Trophoblast cell (in vitro differentiated cells and primary cell): ENCODE results near the gene NOX5.

Source experiments
- DNase-seq, 2 donors: peaks; one replicate each; pipeline ENCODE4 v3.0.0-alpha.2; 2016
- H2AFZ ChIP-seq: 2 replicates; pipeline ENCODE4 v1.6.1; 2013; ENCODE audit warnings: low read length, moderate library complexity, mild to moderate bottlenecking; ENCODE audit not compliant: insufficient read depth, poor library complexity
- H2AK5ac ChIP-seq: 2 replicates; pipeline ENCODE4 v1.6.1; 2013; ENCODE audit warnings: mild to moderate bottlenecking, low read length
- H2BK120ac ChIP-seq: 2 replicates; pipeline ENCODE4 v1.6.1; 2013; ENCODE audit warnings: low read length, mild to moderate bottlenecking, moderate library complexity; ENCODE audit not compliant: insufficient read depth, poor library complexity
- H2BK12ac ChIP-seq: 2 replicates; pipeline ENCODE4 v1.6.1; 2013; ENCODE audit warnings: mild to moderate bottlenecking, low read length, moderate library complexity
- H2BK5ac ChIP-seq: 2 replicates; pipeline ENCODE4 v1.6.1; 2013; ENCODE audit warnings: low read length, low read depth, moderate library complexity, mild to moderate bottlenecking; ENCODE audit not compliant: poor library complexity
- H3K14ac ChIP-seq: 2 replicates; pipeline ENCODE4 v1.6.1; 2013; ENCODE audit warnings: mild to moderate bottlenecking, low read length
- H3K18ac ChIP-seq: 2 replicates; pipeline ENCODE4 v1.6.1; 2013; ENCODE audit warnings: mild to moderate bottlenecking, low read length
- H3K23ac ChIP-seq: 2 replicates; pipeline ENCODE4 v1.6.1; 2013; ENCODE audit warnings: low read length
- H3K27ac ChIP-seq: 2 replicates; pipeline ENCODE4 v1.5.1; 2013; ENCODE audit warnings: low read depth, mild to moderate bottlenecking, inconsistent platforms, low read length, moderate library complexity
- H3K27me3 ChIP-seq: 2 replicates; pipeline ENCODE4 v1.6.1; 2013; ENCODE audit warnings: inconsistent platforms, mild to moderate bottlenecking, low read length, moderate library complexity; ENCODE audit not compliant: insufficient read depth
- H3K36me3 ChIP-seq, 2 experiments: 1 replicate in 1 of 2; 2 replicates in 1 of 2; pipeline ENCODE4 v1.6.1; 2013; ENCODE audit warnings: low read length in 2 of 2, mild to moderate bottlenecking in 2 of 2, moderate library complexity in 1 of 2; ENCODE audit not compliant: insufficient read depth in 2 of 2, control insufficient read depth in 1 of 2
- H3K4ac ChIP-seq: 2 replicates; pipeline ENCODE4 v1.6.1; 2013; ENCODE audit warnings: low read depth, mild to moderate bottlenecking, low read length, moderate library complexity
- H3K4me1 ChIP-seq, 2 experiments: 1 replicate in 1 of 2; 2 replicates in 1 of 2; pipeline ENCODE4 v1.6.1; 2013; ENCODE audit warnings: low read length in 2 of 2, mild to moderate bottlenecking in 2 of 2, moderate library complexity in 1 of 2; ENCODE audit not compliant: insufficient read depth in 2 of 2, control insufficient read depth in 1 of 2
- H3K4me2 ChIP-seq: 2 replicates; pipeline ENCODE4 v1.6.1; 2013; ENCODE audit warnings: inconsistent platforms, mild to moderate bottlenecking, low read length, moderate library complexity
- H3K4me3 ChIP-seq: 2 replicates; pipeline ENCODE4 v1.5.1; 2013; ENCODE audit warnings: mild to moderate bottlenecking, low read depth, low read length, inconsistent platforms
- H3K79me1 ChIP-seq: one replicate; pipeline ENCODE4 v1.6.1; 2013; ENCODE audit warnings: low read length
- H3K79me2 ChIP-seq: 2 replicates; pipeline ENCODE4 v1.6.1; 2013; ENCODE audit warnings: low read length, mild to moderate bottlenecking; ENCODE audit not compliant: control insufficient read depth, insufficient read depth, poor library complexity
- H3K9ac ChIP-seq: 2 replicates; pipeline ENCODE4 v1.6.1; 2013; ENCODE audit warnings: mild to moderate bottlenecking, low read length
- H3K9me3 ChIP-seq: 2 replicates; pipeline ENCODE4 v1.6.1; 2013; ENCODE audit warnings: low read depth, mild to moderate bottlenecking, control low read depth, inconsistent platforms, low read length; ENCODE audit not compliant: insufficient read depth
- H4K12ac ChIP-seq: 2 replicates; pipeline ENCODE4 v1.6.1; 2013; ENCODE audit warnings: low read depth, mild to moderate bottlenecking, low read length, moderate library complexity
- H4K8ac ChIP-seq: 2 replicates; pipeline ENCODE4 v1.6.1; 2013; ENCODE audit warnings: low read depth, mild to moderate bottlenecking, low read length, moderate library complexity
- H4K91ac ChIP-seq: one replicate; pipeline ENCODE4 v1.6.1; 2013; ENCODE audit warnings: low read depth, mild to moderate bottlenecking, low read length, moderate library complexity
- WGBS: extraction: QIAGEN DNeasy Blood & Tissue Kit; methylation state at CpG from one replicate; pipeline ENCODE4 v1.1.7; 2013; ENCODE audit warnings: missing lambda C conversion rate; ENCODE audit not compliant: insufficient read length, insufficient coverage; ENCODE audit errors: extremely low coverage; 5-methylcytosine and 5-hydroxymethylcytosine counted together

NOX5 gene

DNA sequence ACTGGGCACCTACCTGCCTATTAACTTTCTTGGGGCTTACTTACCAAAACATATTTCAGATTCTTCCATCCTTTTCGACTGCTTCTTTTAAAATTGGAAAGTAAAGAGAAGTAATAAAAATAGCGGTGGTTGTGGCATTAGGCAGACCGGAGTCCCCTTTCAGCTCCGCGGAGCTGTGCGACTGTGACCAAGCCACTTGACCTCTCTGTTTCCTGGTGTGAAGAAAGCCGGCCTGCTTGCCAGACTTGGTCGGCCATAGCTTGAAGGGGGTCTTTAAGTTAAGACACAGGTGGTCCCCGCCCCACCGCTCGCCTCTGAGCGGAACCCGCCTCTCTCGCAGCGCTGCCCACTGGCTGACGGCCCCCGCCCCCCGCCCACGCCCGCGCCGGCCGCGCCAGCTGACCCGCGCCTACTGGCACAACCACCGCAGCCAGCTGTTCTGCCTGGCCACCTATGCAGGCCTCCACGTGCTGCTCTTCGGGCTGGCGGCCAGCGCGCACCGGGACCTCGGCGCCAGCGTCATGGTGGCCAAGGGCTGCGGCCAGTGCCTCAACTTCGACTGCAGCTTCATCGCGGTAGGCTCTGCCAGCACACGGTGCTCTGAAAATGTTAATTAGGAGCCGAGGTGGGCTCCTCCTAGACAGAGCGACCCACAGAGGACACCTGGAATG lies 18.3 kb downstream of the NOX5 start:
- Histone ChIP-seq H4K91ac (no peak overlapping the region), H3K4ac (no peak overlapping the region), H3K9ac (no peak overlapping the region), H3K27me3 (no peaks in the 10 kb centered on the region), H3K4me1 (peaks cover 2 to 4% of the 10 kb centered on the region in 2 experiments), H3K9me3 (peaks cover 3% of the 10 kb centered on the region), H3K18ac (no peak overlapping the region), H3K79me2 (no peaks in the 10 kb centered on the region), H2BK120ac (no peak overlapping the region), H3K27ac (no peak overlapping the region), H2BK12ac (no peak overlapping the region), H4K12ac (no peak overlapping the region), H2AK5ac (no peak overlapping the region), H2BK5ac (no peak overlapping the region), H2AFZ (no peak overlapping the region), H3K14ac (no peak overlapping the region), H3K4me2 (no peak overlapping the region), H3K23ac (no peak overlapping the region), H3K79me1 (no peaks in the 10 kb centered on the region), H4K8ac (no peak overlapping the region), H3K4me3 (no peak overlapping the region), H3K36me3 (no peaks in the 10 kb centered on the region)
- WGBS = no CpG with 5 or more reads among the region's 43 CpGs
- no peak for DNase-seq

DNA sequence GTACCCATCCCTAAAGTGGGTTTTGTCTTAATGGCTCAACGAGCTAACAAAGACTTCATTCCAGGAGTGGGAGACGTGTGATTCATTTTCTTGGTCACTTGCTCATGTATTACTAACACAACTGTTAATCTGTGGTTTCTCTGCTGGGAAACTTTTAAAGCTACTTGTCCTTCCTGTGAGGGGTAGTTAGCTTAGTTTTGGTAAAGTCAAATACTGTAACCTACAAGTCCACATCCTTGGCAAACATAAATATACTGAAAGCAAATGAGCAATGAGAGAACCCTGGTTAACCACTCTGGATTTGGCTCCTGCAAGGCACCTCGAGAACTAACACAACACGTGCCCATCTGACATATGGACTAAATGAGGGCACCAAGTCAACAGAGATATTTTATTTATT lies 19.9 kb downstream of the NOX5 start:
- H3K27me3 ChIP-seq = no peaks in the 10 kb centered on the region
- H2AFZ ChIP-seq = no peak overlapping the region
- no peaks in the 10 kb centered on the region for H3K79me1 ChIP-seq
- H2AK5ac ChIP-seq = no peak overlapping the region
- no peak overlapping the region for H3K9ac ChIP-seq
- H3K14ac ChIP-seq = no peak overlapping the region
- H3K4me1 ChIP-seq = peaks cover 2 to 4% of the 10 kb centered on the region in 2 experiments
- H3K4ac ChIP-seq = no peak overlapping the region
- H2BK12ac ChIP-seq = no peak overlapping the region
- no peak overlapping the region for H3K18ac ChIP-seq
- H3K79me2 ChIP-seq = no peaks in the 10 kb centered on the region
- DNase-seq = no peak
- H3K23ac ChIP-seq = no peak overlapping the region
- no peak overlapping the region for H3K27ac ChIP-seq
- H3K9me3 ChIP-seq = peaks cover 3% of the 10 kb centered on the region
- no CpG with 5 or more reads among the region's 4 CpGs for WGBS
- H3K4me3 ChIP-seq = no peak overlapping the region
- H2BK5ac ChIP-seq = no peak overlapping the region
- H3K36me3 ChIP-seq = no peaks in the 10 kb centered on the region
- H4K12ac ChIP-seq = no peak overlapping the region
- H4K91ac ChIP-seq = no peak overlapping the region
- no peak overlapping the region for H4K8ac ChIP-seq
- H2BK120ac ChIP-seq = no peak overlapping the region
- H3K4me2 ChIP-seq = no peak overlapping the region

DNA sequence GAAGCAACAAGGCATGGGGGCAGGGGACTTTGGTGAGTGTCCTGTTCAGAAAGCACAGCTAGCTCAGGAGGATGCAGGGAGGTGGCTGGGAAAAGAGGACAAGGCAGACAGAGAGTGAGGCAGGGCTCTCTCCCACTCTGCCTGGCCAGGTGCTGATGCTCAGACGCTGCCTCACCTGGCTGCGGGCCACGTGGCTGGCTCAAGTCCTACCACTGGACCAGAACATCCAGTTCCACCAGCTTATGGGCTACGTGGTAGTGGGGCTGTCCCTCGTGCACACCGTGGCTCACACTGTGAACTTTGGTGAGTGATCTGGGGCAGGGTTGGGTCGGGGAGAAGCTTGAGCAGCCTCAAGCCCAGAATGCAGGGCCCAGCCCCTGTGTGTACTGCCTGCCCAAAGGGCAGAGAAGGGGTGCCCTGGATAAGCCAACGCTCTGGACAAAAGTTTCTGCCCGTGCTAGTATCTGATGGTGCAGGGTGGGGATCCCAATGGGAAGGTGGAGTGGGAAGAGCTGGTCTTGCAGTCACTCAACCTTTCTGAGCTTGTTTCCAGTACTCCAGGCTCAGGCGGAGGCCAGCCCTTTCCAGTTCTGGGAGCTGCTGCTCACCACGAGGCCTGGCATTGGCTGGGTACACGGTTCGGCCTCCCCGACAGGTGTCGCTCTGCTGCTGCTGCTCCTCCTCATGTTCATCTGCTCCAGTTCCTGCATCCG lies 20.9 kb downstream of the NOX5 start:
- no peak overlapping the region for H2BK5ac ChIP-seq

DNA sequence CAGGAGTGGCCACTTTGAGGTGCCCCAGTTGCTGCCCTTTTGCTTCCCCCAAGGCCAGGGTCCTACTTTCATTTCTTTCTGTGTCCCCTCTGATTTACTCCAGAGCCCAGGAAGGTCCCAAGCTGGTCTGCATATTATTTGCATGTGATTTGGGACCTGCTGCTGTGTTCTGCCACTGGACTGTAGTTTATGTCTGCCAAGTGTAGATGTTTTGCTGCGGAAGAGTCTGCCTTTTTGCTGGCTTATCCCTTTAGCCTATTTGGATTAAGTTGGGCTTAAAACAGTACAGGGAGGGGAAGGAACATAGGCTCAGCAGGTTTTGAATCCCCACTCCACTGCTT lies 21.4 kb downstream of the NOX5 start:
- Histone ChIP-seq H4K8ac (no peak overlapping the region), H4K91ac (no peak overlapping the region), H3K23ac (no peak overlapping the region), H3K9ac (no peak overlapping the region), H2AK5ac (no peak overlapping the region), H2BK120ac (no peak overlapping the region), H3K36me3 (no peaks in the 10 kb centered on the region), H3K4me2 (no peak overlapping the region), H3K14ac (no peak overlapping the region), H3K4ac (no peak overlapping the region), H2BK12ac (no peak overlapping the region), H3K9me3 (peaks cover 3% of the 10 kb centered on the region), H2BK5ac (no peak overlapping the region), H3K18ac (no peak overlapping the region), H3K4me3 (no peak overlapping the region), H3K4me1 (peaks cover 2 to 4% of the 10 kb centered on the region in 2 experiments), H3K79me2 (no peaks in the 10 kb centered on the region), H4K12ac (no peak overlapping the region), H2AFZ (no peak overlapping the region), H3K79me1 (no peaks in the 10 kb centered on the region), H3K27ac (no peak overlapping the region), H3K27me3 (no peaks in the 10 kb centered on the region)
- DNase-seq = no peak
- WGBS = no CpG with 5 or more reads among the region's 1 CpG

More for the DNA sequence above, 20.9 kb downstream of the NOX5 start:
- Histone ChIP-seq H3K36me3 (no peaks in the 10 kb centered on the region), H3K9ac (no peak overlapping the region), H4K8ac (no peak overlapping the region), H3K18ac (no peak overlapping the region), H2AK5ac (no peak overlapping the region), H3K9me3 (peaks cover 3% of the 10 kb centered on the region), H4K91ac (no peak overlapping the region), H3K27me3 (no peaks in the 10 kb centered on the region), H3K27ac (no peak overlapping the region), H2AFZ (no peak overlapping the region), H3K4me3 (no peak overlapping the region), H3K4ac (no peak overlapping the region), H3K79me1 (no peaks in the 10 kb centered on the region), H3K4me2 (no peak overlapping the region), H3K14ac (no peak overlapping the region), H2BK120ac (no peak overlapping the region), H3K23ac (no peak overlapping the region), H4K12ac (no peak overlapping the region), H3K79me2 (no peaks in the 10 kb centered on the region), H3K4me1 (peaks cover 2 to 4% of the 10 kb centered on the region in 2 experiments), H2BK12ac (no peak overlapping the region)
- peak; percentile 44 to 71 for DNase-seq
- no CpG with 5 or more reads among the region's 16 CpGs for WGBS
